ENCODE results near the gene ERH.
"Not testable (repeated sequence)": the region's sequence is repeated elsewhere in the genome, so short reads cannot be mapped to it uniquely, and the experiment has no call there.

Gene ERH

DNA sequence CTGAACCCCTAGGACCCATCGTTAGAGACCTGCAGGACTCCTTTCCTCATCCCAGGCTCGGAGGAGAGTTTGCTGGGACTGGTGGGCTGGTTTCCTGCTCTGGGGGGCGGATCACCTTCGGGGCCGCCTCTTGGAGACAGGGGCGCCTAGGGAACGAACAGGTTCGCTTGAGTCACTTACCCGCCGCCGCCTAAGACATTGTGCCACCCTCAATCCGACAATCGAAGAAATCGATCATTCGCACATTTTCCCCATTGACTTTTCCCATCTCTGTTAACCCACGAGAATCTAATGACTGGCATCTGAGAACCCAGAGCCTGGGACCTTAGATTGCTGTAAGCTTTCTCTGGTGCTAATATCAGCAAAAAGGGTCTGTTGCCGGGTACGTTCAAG is 715 bp upstream of the ERH start:
- no peak for DNase-seq (ENCODE audit: low read depth, low spot score)

DNA sequence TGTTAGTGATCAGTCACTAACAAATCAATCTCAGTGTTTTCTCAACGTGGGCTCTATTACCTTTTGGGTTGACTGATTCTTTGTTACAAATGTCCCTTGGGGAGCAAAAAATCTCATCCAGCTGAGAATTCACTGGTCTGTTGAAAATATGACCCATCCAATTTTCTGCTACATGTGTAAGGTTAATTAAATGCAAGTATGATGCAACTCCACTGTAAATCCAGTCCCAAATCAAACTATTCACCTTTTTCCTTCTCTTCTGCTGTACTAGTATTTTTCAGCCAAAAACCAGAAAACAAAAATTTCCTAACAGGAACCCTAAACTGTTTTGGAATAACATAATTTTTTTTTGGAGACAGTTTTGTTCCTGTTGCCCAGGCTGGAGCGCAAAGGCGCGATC is 2.2 kb downstream of the ERH start:
- DNase-seq (ENCODE audit: low read depth, low spot score) = no peak

DNA sequence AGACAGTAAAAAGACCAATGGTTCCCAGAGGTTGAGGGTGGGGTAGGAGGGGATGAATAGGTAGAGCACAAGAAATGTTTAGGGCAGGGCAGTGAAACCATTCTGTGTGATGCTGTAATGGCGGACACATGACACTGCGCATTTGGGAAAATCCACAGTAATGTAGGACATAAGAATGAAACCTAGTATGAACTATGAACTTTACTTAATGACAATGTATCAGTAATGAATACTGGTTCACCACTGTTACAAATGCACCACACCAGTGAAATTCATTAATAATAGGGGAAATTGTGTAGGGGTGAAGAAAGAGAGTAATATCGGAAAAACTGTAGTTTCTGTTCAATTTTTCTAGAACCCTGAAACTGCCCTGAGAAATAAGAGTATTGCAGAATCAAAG is 5.6 kb downstream of the ERH start:
- DNase-seq (ENCODE audit: low read depth, low spot score) = no peak

DNA sequence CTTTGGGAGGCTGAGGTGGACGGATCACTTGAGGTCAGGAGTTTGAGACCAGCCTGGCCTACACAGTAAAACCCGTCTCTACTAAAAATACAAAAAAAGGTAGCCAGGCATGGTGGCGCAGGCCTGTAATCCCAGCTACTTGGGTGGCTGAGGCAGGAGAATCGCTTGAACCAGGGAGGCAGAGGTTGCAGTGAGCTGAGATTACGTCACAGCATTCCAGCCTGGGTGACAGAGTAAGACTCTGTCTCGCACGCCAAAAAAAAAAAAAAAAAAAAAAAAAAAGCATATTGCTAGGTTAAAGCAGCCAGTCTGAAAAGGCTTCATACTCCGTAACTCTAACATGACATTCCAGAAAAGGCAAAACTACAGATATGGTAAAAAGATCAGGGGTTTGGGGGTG is 6.7 kb downstream of the ERH start:
- DNase-seq (ENCODE audit: low read depth, low spot score) = not testable (repeated sequence)

DNA sequence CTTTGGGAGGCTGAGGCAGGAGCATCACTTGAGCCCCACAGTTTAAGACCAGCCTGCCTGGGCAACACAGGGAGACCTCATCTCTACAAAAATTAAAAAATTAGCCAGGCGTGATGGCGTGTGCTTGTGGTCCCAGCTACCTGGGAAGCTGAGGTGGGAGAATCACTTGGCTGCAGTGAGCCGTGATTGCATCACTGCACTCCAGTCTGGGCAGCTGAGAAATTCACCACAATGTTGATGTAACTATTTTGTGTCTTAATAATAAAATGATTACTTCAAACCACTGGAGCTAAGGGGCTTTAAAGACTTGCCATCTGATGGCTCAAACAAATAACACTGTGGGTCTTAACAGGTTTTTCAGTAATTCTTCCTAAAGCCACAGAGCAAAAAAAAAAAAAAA is 10.8 kb downstream of the ERH start:
- no peak for DNase-seq (ENCODE audit: low read depth, low spot score)

DNA sequence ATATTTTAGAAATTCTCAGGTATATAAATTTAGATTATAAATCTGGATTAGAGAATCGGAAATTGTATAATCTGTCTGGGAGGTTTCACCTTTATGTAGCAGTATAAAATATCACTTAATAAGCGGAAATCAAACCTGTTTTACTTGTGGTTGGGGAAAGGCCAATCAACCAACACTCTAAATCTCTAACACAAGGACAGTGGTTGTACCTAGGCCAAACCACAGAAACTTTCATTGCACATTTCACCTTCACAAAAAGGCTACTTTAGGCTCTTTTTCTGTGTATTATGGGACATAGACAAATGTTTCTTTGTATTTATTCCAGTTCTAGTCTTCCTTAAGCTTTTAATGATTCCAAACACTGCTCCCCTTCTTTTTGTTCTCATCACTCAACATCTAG is 19.8 kb downstream of the ERH start:
- no peak for DNase-seq (ENCODE audit: low read depth, low spot score)

DNA sequence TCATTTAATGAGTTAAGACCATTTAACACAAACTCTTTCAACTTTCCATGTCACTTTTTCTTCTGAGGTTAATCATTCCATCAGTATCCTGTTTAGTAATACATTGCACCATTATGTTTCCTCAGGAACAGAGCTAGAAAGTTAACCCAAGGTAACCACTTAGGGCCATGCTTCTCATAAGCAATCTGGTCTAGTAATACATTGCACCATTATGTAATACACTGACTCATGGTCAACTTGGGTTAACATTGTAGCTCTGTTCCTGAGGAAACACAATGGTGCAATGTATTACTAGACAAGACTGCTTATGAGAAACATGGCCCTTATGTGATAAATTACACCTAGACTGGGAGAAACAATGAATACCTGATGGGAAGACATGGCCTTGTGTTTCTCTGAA is 21.7 kb downstream of the ERH start:
- no peak for DNase-seq (ENCODE audit: low read depth, low spot score)

- DNase-seq (ENCODE audit: low read depth, low spot score) = no peak
Measured at GRCh38 chr14:69375722-69376121, 22.4 kb downstream of the ERH start.

GRCh38 chr14:69375182-69375581 is 22.9 kb downstream of the ERH start:
- DNase-seq (ENCODE audit: low read depth, low spot score) = no peak

GRCh38 chr14:69374235-69374634 is 23.9 kb downstream of the ERH start:
- DNase-seq (ENCODE audit: low read depth, low spot score) = no peak

GRCh38 chr14:69373104-69373503 is 25.0 kb downstream of the ERH start:
- DNase-seq (ENCODE audit: low read depth, low spot score) = no peak

GRCh38 chr14:69372146-69372545 is 26.0 kb downstream of the ERH start:
- no peak for DNase-seq (ENCODE audit: low read depth, low spot score)

DNA sequence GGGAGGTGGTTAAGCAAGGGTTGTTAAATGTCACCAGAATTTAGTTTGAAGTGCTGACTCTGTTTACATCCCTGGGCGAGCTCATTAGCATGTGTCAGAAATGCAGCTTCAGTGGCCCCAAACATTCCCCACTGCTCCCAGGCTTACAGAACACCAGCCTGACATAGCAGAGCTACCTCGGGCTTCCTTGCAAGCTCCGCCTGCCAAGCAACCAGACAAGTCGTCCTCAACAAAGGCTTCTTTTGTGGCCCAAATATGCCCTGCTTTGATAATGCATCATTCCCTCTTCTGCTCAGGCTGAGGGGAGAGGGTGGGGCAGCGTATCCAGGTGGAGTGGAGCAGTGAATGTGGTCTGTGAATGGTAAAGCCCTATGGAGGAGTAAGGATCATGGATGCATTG is 28.0 kb downstream of the ERH start:
- DNase-seq (ENCODE audit: low read depth, low spot score) = no peak

- no peak for DNase-seq (ENCODE audit: low read depth, low spot score)
Measured at GRCh38 chr14:69368381-69368780, 29.7 kb downstream of the ERH start.

DNA sequence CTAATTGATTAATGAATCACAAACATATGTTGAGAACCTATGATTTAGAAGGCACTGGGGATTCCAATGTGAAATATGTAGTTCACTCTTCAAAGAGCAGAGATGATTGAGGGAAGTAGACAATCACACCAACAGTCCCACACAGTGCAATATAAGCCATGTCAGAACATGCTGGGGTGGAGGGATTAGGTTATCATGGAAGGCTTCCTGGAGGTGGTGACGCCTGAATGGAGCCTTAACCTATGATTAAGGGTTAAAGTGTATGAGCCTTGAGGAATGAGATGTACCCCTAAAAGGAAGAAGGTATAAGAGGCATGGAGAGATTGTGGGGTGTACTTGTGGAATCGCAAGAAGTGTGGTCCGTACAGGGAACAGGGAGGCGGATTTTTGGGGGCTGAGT is 31.3 kb downstream of the ERH start:
- DNase-seq (ENCODE audit: low read depth, low spot score) = no peak

DNA sequence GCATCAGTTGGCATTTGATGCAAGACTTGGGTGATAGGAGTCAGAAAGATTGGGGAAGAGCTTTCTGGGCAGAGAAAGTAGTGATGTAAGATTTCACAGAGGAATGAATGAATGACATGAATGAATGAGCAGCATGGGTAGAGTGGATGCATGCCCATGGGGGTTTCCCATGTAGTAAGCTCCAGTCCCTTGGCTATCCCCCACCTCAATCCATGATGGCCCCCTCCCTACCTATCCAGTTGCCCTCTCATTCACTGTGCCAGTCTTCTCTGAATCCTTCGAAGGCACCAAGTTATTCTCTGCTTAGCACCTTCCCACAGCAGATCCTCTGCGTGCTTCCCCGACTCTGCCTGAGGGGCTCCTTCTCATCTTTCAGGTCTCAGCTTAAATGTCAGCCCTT is 32.0 kb downstream of the ERH start:
- DNase-seq (ENCODE audit: low read depth, low spot score) = no peak

DNA sequence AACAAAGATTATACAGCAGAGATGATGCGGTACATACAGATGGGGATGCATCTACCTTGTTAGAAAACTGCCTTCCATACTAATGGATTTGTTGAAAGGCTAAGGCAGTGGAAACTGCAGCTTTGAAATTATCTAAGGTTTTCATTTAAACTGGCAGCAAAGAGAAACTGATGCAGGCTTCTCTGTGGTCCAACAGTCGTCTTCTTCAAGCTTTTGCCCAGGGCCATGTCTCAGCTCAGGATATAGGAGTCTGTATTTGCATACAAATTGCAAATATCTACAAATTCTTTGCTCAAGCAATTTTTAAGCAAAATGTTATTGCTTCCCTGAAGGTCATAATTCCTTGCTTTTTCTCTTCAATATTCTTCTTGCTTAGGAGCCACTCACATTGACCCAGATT is 33.7 kb downstream of the ERH start:
- no peak for DNase-seq (ENCODE audit: low read depth, low spot score)

DNA sequence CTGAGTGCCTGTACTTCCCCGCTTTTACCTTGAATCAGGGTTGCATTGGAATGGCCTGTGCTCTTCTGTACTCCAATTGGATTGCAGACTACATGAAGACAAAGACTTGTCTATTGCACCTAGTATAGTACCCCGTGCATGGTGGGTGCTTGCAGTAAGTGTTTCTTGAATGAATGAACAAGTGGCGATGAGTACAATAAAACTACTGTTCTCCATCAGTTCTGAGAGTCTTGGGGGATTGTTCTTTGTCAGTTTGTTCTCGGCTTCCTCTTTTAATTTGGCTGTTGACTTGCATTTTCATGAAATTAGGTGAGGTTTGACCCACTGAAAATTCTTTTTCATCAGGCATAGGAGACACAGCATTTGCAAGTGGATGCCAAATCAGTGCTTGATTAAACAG is 34.1 kb downstream of the ERH start:
- DNase-seq (ENCODE audit: low read depth, low spot score) = no peak

DNA sequence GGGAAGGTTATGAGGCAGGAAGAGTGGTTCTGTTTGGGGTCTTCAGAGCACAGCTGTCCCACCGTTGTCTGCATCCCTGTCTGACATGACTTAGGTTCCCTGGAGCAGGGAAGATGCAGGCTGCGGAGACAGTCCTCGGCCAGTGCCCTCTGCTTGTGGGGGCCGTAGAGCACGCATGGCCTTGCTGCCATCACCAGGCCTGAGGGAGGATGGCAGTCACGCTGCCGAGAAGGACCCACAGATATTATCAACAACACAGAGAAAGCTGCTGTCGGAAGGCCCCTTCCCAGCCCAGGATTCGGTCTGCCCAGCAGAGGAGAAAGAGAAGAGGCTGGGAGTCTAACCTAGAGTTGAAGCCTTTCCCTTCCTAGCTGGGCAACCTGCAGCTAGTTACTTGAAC is 35.0 kb downstream of the ERH start:
- DNase-seq (ENCODE audit: low read depth, low spot score) = no peak

DNA sequence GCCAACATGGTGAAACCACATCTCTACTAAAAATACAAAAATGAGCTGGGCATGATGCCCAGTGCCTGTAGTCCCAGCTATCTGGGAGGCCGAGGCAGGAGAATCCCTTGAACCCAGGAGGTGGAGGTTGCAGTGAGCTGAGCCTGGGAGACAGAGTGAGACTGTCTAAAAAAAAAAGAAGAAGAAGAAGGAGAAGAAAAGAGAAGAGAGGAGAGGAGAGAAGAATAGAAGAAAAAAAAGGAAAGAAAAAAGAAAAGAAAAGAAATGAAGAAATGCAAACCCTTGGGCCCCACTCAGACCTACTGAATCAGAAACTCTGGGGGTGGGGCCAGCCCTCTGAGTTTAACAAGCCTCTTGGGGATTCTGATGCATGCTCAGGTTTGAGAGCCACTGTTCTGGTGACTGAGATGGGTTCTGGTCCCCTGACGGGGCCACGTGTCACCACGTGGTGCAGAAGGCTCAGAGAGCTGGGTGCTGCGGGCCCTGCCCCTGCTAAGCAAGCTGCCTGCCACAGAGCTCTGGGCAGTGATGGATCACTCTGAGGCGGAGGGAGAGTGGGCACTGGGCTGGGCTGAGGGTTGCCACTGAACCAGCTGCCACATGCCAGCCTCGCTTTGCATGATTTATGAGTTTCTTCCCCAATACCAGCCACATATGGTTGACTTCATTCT is 37.5 kb downstream of the ERH start:
- DNase-seq (ENCODE audit: low read depth, low spot score) = no peak

DNA sequence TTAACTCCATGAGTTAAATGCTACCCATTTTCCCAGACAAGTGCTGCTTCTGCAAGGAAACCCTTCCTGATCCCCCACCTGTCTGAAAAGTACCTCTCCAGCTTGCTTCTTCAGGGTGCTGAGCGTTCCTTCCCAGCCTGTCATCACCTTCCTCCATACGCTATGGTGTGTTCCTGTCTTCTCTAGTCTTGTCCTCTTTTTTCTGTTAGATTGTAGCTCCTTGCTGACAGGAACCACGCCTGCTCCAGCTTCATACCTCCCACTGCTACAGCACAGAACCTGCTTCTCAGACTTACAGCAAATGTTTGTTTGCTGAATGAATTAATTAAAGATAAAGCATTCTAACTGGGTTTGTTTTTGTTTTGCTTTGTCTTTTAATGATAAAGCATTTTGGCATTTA is 39.1 kb downstream of the ERH start:
- no peak for DNase-seq (ENCODE audit: low read depth, low spot score)

GRCh38 chr14:69358233-69358963 is 39.7 kb downstream of the ERH start:
- no peak for DNase-seq (ENCODE audit: low read depth, low spot score)

- DNase-seq (ENCODE audit: low read depth, low spot score) = no peak
Measured at GRCh38 chr14:69357544-69358200, 40.4 kb downstream of the ERH start.
